K562 (cell line): ENCODE data around the gene BCL2L1. TPM values are rescaled to one million over a fixed set of nuclear protein-coding genes. Genes with fewer than 3 reads are reported as not detected.

Experiments
- BACH1 ChIP-seq: fragments of 200-800 bp; sonication (Bioruptor generic); IDR thresholded peaks from 2 replicates; pipeline ENCODE4 v1.6.1; 2016; ENCODE audit warnings: missing genetic modification characterization, missing compliant biosample characterization
- FUS ChIP-seq: fragments of 200-400 bp; formaldehyde crosslinking; optimal IDR thresholded peaks from 2 replicates; pipeline ENCODE3; 2017; ENCODE audit warnings: low read depth, low read length
- HNRNPLL ChIP-seq: fragments of 200-400 bp; formaldehyde crosslinking; IDR thresholded peaks from 2 replicates; pipeline ENCODE4 v1.6.1; 2017; ENCODE audit warnings: low read length, low read depth, mild to moderate bottlenecking; ENCODE audit not compliant: poor library complexity, severe bottlenecking
- NCOA6 ChIP-seq: fragments of 450-650 bp; IDR thresholded peaks from 2 replicates; pipeline ENCODE4 v1.6.1; 2017; ENCODE audit warnings: mild to moderate bottlenecking
- SREBF1 ChIP-seq: fragments of 150-350 bp; IDR thresholded peaks from 2 replicates; pipeline ENCODE4 v1.6.1; 2014; ENCODE audit warnings: antibody characterized with exemption, low read depth, low read length, borderline replicate concordance
- STAT5A ChIP-seq: IDR thresholded peaks from 2 replicates; pipeline ENCODE4 v1.6.1; 2012; ENCODE audit warnings: low read length, inconsistent platforms, borderline replicate concordance
- SUPT5H ChIP-seq: fragments of 450-650 bp; IDR thresholded peaks from 2 replicates; pipeline ENCODE4 v1.6.1; 2016
- TAL1 ChIP-seq: fragments of 450-650 bp; IDR thresholded peaks from 2 replicates; pipeline ENCODE4 v1.6.1; 2016; ENCODE audit warnings: mild to moderate bottlenecking
- ZBTB17 ChIP-seq: fragments of 450-650 bp; formaldehyde crosslinking; IDR thresholded peaks from 2 replicates; pipeline ENCODE4 v1.4.0; 2020; ENCODE audit warnings: mild to moderate bottlenecking
- ZKSCAN3 ChIP-seq: fragments of 250-450 bp; sonication (Bioruptor Pico); IDR thresholded peaks from 2 replicates; pipeline ENCODE4 v1.4.0; 2020
- ZNF175 ChIP-seq: fragments of 200-800 bp; sonication (Bioruptor generic); IDR thresholded peaks from 2 replicates; pipeline ENCODE4 v1.6.1; 2016; ENCODE audit warnings: low read depth, mild to moderate bottlenecking, missing genetic modification characterization, missing compliant biosample characterization
- ZNF232 ChIP-seq: sonication (generic); formaldehyde crosslinking; IDR thresholded peaks from 2 replicates; pipeline ENCODE4 v1.8.0; 2022; ENCODE audit warnings: mild to moderate bottlenecking, missing genetic modification reagents
- ZNF551 ChIP-seq: fragments of 250-450 bp; sonication (Bioruptor Pico); IDR thresholded peaks from 2 replicates; pipeline ENCODE4 v1.5.0; 2021; ENCODE audit warnings: mild to moderate bottlenecking, moderate library complexity
- polyA plus RNA-seq, 8 experiments: library from polyadenylated mRNA; depleted of rRNA in 4 of 8; stranded (reverse) in 5 of 8; unstranded in 3 of 8; fragments of >200 nt; fragmentation: Nextera tagmentation in 2 of 8; fragmentation: Illumina TruSeq in 1 of 8; extraction: Ambion mirVana in 2 of 8; extraction: Trizol in 1 of 8; gene quantifications; 2 replicates each; pipeline versions ENCODE4 v1.2.1 to v1.2.3, GENCODE V29; 2011 to 2014; ENCODE audit warnings: inconsistent platforms in 1 of 8, missing spikeins in 1 of 8
- total RNA-seq, 7 experiments: library from RNA; depleted of rRNA in 6 of 7; stranded (reverse); fragments of >200 nt in 6 of 7; fragmentation: Illumina TruSeq in 2 of 7; extraction: Trizol in 2 of 7; gene quantifications; 2 replicates each; pipeline versions ENCODE4 v1.2.1 to v1.2.3, GENCODE V29; 2011 to 2021; ENCODE audit warnings: low replicate concordance in 1 of 7
- TF ChIP-seq, protein P1 (sequence below): fragments of 450-650 bp; IDR thresholded peaks from 2 replicates; pipeline ENCODE4 v1.6.1; 2017; ENCODE audit warnings: antibody characterized with exemption, mild to moderate bottlenecking
- TF ChIP-seq, protein P2 (sequence below): sonication (generic); formaldehyde crosslinking; IDR thresholded peaks from 2 replicates; pipeline ENCODE4 v1.8.0; 2022; ENCODE audit warnings: missing genetic modification reagents, mild to moderate bottlenecking, moderate library complexity, borderline replicate concordance
- TF ChIP-seq, protein P3 (sequence below): fragments of 250-450 bp; sonication (Bioruptor Pico); IDR thresholded peaks from 2 replicates; pipeline ENCODE4 v1.5.0; 2021
- TF ChIP-seq, protein P4 (sequence below): fragments of 450-650 bp; formaldehyde crosslinking; IDR thresholded peaks from 2 replicates; pipeline ENCODE4 v1.4.0; 2022; ENCODE audit warnings: missing genetic modification characterization
- TF ChIP-seq, protein P5 (sequence below): fragments of 450-650 bp; IDR thresholded peaks from 2 replicates; pipeline ENCODE4 v1.6.1; 2016; ENCODE audit warnings: mild to moderate bottlenecking

Gene BCL2L1
- total and polyA plus RNA-seq, 9 of the 15 experiments (the other 6 are each of a cell fraction or from before 2014, with no cell fraction given): 3.3 to 182 (median 120) TPM

DNA sequence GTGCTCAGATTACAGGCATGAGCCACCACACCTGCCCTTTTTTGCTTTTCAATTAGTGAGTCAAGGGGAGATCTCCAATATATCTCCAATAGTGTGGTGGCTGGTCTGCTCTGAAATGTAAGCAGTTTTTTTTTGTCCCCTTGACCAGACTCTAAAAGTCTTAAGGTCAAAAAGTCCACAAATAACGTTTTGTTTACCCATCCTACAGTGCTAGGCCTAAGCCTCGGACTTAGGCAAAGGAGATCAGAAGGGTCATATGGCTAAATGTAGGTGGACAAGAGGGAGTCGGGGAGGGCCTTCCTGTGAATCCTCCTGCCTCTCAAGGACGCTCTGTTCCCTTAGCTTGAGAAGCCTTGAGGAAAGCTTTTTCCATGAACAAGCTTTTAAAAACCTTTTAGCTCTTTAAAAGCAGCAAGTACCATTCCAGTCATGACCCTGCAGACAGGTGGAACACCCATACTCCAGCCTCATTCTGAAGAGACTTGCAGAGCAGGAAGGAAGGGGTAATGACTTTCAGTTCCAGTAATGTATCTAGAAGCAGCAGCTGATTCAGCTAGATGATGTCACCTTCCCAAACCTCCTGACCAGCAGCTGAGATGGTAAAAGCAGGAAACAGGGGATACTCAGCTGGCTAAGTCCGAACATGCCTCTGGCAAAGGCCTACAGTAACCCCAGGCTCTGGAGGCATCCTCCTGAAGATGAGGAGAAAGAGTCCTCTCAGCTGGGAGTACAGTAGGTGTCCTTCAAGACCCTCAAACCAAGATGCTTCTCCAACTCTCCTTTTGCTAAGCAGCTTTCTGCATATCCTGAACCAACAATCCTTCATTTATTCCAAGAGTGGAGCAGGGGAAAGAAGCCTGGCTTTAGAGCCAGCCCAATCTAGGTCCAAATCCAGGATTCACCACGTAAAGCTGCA is 23.6 kb downstream of the BCL2L1 start (continued):
- TF ChIP-seq, protein P1, sequence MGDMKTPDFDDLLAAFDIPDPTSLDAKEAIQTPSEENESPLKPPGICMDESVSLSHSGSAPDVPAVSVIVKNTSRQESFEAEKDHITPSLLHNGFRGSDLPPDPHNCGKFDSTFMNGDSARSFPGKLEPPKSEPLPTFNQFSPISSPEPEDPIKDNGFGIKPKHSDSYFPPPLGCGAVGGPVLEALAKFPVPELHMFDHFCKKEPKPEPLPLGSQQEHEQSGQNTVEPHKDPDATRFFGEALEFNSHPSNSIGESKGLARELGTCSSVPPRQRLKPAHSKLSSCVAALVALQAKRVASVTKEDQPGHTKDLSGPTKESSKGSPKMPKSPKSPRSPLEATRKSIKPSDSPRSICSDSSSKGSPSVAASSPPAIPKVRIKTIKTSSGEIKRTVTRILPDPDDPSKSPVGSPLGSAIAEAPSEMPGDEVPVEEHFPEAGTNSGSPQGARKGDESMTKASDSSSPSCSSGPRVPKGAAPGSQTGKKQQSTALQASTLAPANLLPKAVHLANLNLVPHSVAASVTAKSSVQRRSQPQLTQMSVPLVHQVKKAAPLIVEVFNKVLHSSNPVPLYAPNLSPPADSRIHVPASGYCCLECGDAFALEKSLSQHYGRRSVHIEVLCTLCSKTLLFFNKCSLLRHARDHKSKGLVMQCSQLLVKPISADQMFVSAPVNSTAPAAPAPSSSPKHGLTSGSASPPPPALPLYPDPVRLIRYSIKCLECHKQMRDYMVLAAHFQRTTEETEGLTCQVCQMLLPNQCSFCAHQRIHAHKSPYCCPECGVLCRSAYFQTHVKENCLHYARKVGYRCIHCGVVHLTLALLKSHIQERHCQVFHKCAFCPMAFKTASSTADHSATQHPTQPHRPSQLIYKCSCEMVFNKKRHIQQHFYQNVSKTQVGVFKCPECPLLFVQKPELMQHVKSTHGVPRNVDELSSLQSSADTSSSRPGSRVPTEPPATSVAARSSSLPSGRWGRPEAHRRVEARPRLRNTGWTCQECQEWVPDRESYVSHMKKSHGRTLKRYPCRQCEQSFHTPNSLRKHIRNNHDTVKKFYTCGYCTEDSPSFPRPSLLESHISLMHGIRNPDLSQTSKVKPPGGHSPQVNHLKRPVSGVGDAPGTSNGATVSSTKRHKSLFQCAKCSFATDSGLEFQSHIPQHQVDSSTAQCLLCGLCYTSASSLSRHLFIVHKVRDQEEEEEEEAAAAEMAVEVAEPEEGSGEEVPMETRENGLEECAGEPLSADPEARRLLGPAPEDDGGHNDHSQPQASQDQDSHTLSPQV: peak; percentile 86
- TF ChIP-seq STAT5A: no peak
- peak; percentile 39; the same call in 1 of the 2 replicates for TF ChIP-seq ZBTB17 (CRISPR knock-in tag)
- no peak for TF ChIP-seq FUS
- TF ChIP-seq, protein P2, sequence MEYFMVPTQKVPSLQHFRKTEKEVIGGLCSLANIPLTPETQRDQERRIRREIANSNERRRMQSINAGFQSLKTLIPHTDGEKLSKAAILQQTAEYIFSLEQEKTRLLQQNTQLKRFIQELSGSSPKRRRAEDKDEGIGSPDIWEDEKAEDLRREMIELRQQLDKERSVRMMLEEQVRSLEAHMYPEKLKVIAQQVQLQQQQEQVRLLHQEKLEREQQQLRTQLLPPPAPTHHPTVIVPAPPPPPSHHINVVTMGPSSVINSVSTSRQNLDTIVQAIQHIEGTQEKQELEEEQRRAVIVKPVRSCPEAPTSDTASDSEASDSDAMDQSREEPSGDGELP (CRISPR knock-in tag): peak; percentile 92
- TF ChIP-seq ZKSCAN3 (CRISPR knock-in tag): no peak
- TF ChIP-seq SREBF1: no peak
- TF ChIP-seq, protein P3, sequence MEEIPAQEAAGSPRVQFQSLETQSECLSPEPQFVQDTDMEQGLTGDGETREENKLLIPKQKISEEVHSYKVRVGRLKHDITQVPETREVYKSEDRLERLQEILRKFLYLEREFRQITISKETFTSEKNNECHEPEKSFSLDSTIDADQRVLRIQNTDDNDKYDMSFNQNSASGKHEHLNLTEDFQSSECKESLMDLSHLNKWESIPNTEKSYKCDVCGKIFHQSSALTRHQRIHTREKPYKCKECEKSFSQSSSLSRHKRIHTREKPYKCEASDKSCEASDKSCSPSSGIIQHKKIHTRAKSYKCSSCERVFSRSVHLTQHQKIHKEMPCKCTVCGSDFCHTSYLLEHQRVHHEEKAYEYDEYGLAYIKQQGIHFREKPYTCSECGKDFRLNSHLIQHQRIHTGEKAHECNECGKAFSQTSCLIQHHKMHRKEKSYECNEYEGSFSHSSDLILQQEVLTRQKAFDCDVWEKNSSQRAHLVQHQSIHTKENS (CRISPR knock-in tag): no peak
- no peak for TF ChIP-seq ZNF232
- no peak for TF ChIP-seq TAL1
- peak; percentile 93 for TF ChIP-seq ZNF175
- TF ChIP-seq SUPT5H: no peak
- no peak for TF ChIP-seq ZNF551
- TF ChIP-seq, protein P4, sequence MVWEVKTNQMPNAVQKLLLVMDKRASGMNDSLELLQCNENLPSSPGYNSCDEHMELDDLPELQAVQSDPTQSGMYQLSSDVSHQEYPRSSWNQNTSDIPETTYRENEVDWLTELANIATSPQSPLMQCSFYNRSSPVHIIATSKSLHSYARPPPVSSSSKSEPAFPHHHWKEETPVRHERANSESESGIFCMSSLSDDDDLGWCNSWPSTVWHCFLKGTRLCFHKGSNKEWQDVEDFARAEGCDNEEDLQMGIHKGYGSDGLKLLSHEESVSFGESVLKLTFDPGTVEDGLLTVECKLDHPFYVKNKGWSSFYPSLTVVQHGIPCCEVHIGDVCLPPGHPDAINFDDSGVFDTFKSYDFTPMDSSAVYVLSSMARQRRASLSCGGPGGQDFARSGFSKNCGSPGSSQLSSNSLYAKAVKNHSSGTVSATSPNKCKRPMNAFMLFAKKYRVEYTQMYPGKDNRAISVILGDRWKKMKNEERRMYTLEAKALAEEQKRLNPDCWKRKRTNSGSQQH (CRISPR knock-in tag): no peak
- TF ChIP-seq, protein P5, sequence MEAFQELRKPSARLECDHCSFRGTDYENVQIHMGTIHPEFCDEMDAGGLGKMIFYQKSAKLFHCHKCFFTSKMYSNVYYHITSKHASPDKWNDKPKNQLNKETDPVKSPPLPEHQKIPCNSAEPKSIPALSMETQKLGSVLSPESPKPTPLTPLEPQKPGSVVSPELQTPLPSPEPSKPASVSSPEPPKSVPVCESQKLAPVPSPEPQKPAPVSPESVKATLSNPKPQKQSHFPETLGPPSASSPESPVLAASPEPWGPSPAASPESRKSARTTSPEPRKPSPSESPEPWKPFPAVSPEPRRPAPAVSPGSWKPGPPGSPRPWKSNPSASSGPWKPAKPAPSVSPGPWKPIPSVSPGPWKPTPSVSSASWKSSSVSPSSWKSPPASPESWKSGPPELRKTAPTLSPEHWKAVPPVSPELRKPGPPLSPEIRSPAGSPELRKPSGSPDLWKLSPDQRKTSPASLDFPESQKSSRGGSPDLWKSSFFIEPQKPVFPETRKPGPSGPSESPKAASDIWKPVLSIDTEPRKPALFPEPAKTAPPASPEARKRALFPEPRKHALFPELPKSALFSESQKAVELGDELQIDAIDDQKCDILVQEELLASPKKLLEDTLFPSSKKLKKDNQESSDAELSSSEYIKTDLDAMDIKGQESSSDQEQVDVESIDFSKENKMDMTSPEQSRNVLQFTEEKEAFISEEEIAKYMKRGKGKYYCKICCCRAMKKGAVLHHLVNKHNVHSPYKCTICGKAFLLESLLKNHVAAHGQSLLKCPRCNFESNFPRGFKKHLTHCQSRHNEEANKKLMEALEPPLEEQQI: no peak
- no peak for TF ChIP-seq HNRNPLL
- peak; percentile 62; the same call in 1 of the 2 replicates for TF ChIP-seq BACH1 (tag)
- no peak for TF ChIP-seq NCOA6
